Astrocyte (in vitro differentiated cells and primary cell): ENCODE results near the gene SAMD4B. TPM values are rescaled to one million over a fixed set of nuclear protein-coding genes. Genes with fewer than 3 reads are reported as not detected.
A peak's percentile ranks its signal among the peaks of the same experiment; 100 is the strongest.

Experiments
- DNase-seq: peaks from one replicate; pipeline ENCODE4 v3.0.0-alpha.2; 2010; ENCODE audit warnings: low read depth
- FAIRE-seq: peaks from 2 replicates; lab custom pipeline; 2011; peaks lifted over from hg19 to GRCh38; lab: Jason Lieb, UNC
- H2AFZ ChIP-seq: 2 replicates; pipeline ENCODE4 v1.6.0; 2012; ENCODE audit warnings: low read depth, low read length, inconsistent platforms
- H3K27ac ChIP-seq: 2 replicates; pipeline ENCODE4 v1.5.1; 2011; ENCODE audit warnings: low read depth, low read length, inconsistent platforms
- H3K27me3 ChIP-seq: 2 replicates; pipeline ENCODE4 v1.6.0; 2011; ENCODE audit warnings: low read length, inconsistent platforms; ENCODE audit not compliant: insufficient read depth
- H3K36me3 ChIP-seq: 2 replicates; pipeline ENCODE4 v1.5.1; 2011; ENCODE audit warnings: low read length, inconsistent platforms; ENCODE audit not compliant: insufficient read depth
- H3K4me1 ChIP-seq: 2 replicates; pipeline ENCODE4 v1.5.1; 2011; ENCODE audit warnings: low read length, inconsistent platforms; ENCODE audit not compliant: insufficient read depth
- H3K4me2 ChIP-seq: 2 replicates; pipeline ENCODE4 v1.6.0; 2012; ENCODE audit warnings: low read length, inconsistent platforms
- H3K4me3 ChIP-seq: 2 replicates; pipeline ENCODE4 v1.5.1; 2011; ENCODE audit warnings: low read depth, mild to moderate bottlenecking, low read length, inconsistent platforms; ENCODE audit not compliant: insufficient read depth
- H3K79me2 ChIP-seq: 2 replicates; pipeline ENCODE4 v1.6.0; 2012; ENCODE audit warnings: mild to moderate bottlenecking, low read length, inconsistent platforms; ENCODE audit not compliant: insufficient read depth
- H3K9ac ChIP-seq: 2 replicates; pipeline ENCODE4 v1.6.0; 2012; ENCODE audit warnings: mild to moderate bottlenecking, low read length, inconsistent platforms
- H3K9me3 ChIP-seq: 2 replicates; pipeline ENCODE4 v1.5.1; 2012; ENCODE audit warnings: low read depth, mild to moderate bottlenecking, low read length, inconsistent platforms; ENCODE audit not compliant: insufficient read depth
- H4K20me1 ChIP-seq: 2 replicates; pipeline ENCODE4 v1.6.0; 2012; ENCODE audit warnings: low read length, inconsistent platforms; ENCODE audit not compliant: insufficient read depth
- H3K27ac Mint-ChIP-seq: one replicate; pipeline ENCODE4 v1.8.0; 2021; ENCODE audit warnings: mild to moderate bottlenecking, mixed read lengths; ENCODE audit not compliant: unreplicated experiment
- H3K27me3 Mint-ChIP-seq: one replicate; pipeline ENCODE4 v1.8.0; 2021; ENCODE audit warnings: low read depth, mixed read lengths; ENCODE audit not compliant: unreplicated experiment
- H3K36me3 Mint-ChIP-seq: one replicate; pipeline ENCODE4 v1.8.0; 2021; ENCODE audit warnings: low read depth, mixed read lengths; ENCODE audit not compliant: unreplicated experiment
- H3K4me1 Mint-ChIP-seq: one replicate; pipeline ENCODE4 v1.8.0; 2021; ENCODE audit warnings: low read depth, mixed read lengths; ENCODE audit not compliant: unreplicated experiment
- H3K4me3 Mint-ChIP-seq: one replicate; pipeline ENCODE4 v1.8.0; 2021; ENCODE audit warnings: mild to moderate bottlenecking, moderate library complexity, mixed read lengths; ENCODE audit not compliant: unreplicated experiment
- H3K9me3 Mint-ChIP-seq: one replicate; pipeline ENCODE4 v1.8.0; 2021; ENCODE audit warnings: mild to moderate bottlenecking, mixed read lengths; ENCODE audit not compliant: unreplicated experiment
- EZH2 ChIP-seq: IDR thresholded peaks from 2 replicates; pipeline ENCODE4 v1.6.1; 2012; ENCODE audit warnings: mild to moderate bottlenecking, low read length, inconsistent platforms; ENCODE audit not compliant: insufficient read depth
- total RNA-seq: library from RNA; stranded (reverse); gene quantifications from 2 replicates; pipeline ENCODE4 v1.2.1, GENCODE V29; 2021
- TF ChIP-seq, protein P1 (sequence below): IDR thresholded peaks from 2 replicates; pipeline ENCODE4 v1.5.1; 2011; ENCODE audit warnings: low read depth, mild to moderate bottlenecking, inconsistent platforms, low read length, moderate library complexity; ENCODE audit not compliant: insufficient read depth

Gene SAMD4B
- total RNA-seq, 1 donor from 2014 or later: 98.6 TPM

DNA sequence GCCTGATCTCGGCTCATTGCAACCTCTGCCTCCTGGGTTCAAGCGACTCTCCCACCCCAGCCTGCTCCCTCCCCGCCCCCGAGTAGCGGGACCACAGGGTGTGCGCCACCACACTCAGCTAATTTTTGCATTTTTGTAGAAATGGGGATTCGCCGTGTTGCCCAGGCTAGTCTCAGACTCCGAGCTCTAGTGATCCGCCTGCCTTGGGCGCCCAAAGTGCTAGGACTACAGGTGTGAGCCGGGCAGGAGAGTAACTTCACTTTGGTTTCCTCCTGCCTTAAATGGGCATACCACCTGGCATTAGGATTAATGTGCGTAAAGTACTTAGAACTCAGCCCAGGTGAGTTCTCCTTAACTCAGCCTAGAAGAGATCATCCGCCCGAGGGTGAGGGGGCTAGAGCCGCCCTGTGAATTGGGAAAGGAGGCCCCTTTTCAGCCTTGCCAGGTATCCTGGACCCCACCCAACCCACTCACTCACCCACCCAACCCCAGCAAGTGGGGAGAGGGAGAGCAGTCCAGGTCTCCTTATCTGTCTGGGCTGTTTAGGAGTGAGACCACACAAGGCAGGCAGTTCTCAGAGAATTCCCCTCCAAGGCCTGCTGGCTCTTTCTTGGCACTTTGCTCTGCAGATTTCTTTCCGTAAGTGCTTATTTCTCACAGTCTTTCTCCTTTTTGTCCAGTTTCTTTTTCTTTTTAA lies 63.2 kb downstream of the SAMD4B start:
- no peak overlapping the region for H3K4me2 ChIP-seq
- no peaks in the 10 kb centered on the region for H3K9me3 Mint-ChIP-seq

DNA sequence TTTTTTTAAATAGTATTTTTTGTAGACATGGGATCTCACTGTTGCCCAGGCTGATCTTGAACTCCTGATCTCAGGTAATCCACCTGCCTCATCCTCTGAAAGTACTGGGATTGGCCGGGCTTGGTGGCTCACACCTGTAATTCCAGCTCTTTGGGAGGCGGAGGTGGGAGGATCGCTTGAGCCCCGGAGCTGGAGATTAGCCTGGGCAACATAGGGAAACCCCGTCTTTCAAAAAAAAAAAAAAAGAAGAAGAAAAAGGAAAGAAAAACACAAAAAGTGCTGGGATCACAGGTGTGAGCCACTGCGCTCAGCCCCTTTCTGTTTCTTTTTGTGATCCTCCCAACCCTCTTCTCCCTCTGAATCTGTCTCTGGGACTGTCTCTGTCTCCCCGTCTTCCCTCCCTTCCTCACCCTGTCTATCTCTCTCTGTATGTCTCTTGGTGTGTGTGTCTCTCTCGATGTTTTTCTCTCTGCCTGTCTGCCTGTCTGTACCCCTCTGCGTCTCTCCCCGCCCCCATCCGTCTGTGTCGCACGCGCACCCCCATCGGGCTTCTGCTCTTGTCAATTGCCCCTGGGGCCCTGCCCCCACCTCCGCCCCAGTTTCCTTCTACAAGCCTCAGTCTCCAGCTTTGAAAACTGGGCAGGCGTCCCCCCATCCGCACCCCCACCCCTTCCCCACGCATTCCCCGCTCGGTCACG lies 63.9 kb downstream of the SAMD4B start:
- Mint-ChIP-seq H3K36me3 (peaks cover 2% of the 10 kb centered on the region), H3K4me3 (peak overlapping the region; percentile 90), H3K9me3 (no peaks in the 10 kb centered on the region), H3K4me1 (peaks cover 31% of the 10 kb centered on the region), H3K27ac (peak overlapping the region; percentile 81), H3K27me3 (no peaks in the 10 kb centered on the region)
- Histone ChIP-seq H2AFZ (peak overlapping the region; percentile 43), H3K4me1 (peaks cover 63% of the 10 kb centered on the region), H3K79me2 (peaks cover 30% of the 10 kb centered on the region), H3K4me3 (peak overlapping the region; percentile 29), H3K9me3 (no peaks in the 10 kb centered on the region), H3K27me3 (no peaks in the 10 kb centered on the region), H3K27ac (peak overlapping the region; percentile 56), H3K9ac (peak overlapping the region; percentile 83), H3K4me2 (peak overlapping the region; percentile 96), H4K20me1 (peaks cover 22% of the 10 kb centered on the region), H3K36me3 (peaks cover 4% of the 10 kb centered on the region)
- DNase-seq (no peak), FAIRE-seq (no peak)
- TF ChIP-seq, protein P1, sequence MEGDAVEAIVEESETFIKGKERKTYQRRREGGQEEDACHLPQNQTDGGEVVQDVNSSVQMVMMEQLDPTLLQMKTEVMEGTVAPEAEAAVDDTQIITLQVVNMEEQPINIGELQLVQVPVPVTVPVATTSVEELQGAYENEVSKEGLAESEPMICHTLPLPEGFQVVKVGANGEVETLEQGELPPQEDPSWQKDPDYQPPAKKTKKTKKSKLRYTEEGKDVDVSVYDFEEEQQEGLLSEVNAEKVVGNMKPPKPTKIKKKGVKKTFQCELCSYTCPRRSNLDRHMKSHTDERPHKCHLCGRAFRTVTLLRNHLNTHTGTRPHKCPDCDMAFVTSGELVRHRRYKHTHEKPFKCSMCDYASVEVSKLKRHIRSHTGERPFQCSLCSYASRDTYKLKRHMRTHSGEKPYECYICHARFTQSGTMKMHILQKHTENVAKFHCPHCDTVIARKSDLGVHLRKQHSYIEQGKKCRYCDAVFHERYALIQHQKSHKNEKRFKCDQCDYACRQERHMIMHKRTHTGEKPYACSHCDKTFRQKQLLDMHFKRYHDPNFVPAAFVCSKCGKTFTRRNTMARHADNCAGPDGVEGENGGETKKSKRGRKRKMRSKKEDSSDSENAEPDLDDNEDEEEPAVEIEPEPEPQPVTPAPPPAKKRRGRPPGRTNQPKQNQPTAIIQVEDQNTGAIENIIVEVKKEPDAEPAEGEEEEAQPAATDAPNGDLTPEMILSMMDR: no peak
- TF ChIP-seq EZH2: no peak

More for the DNA sequence above, 63.2 kb downstream of the SAMD4B start:
- peaks cover 22% of the 10 kb centered on the region for H4K20me1 ChIP-seq
- no peaks in the 10 kb centered on the region for H3K27me3 ChIP-seq
- no peaks in the 10 kb centered on the region for H3K27me3 Mint-ChIP-seq
- no peak overlapping the region for H3K27ac ChIP-seq
- FAIRE-seq: no peak
- DNase-seq: no peak
- no peak overlapping the region for H3K9ac ChIP-seq
- TF ChIP-seq, protein P1: no peak
- no peak for TF ChIP-seq EZH2
- H3K9me3 ChIP-seq: no peaks in the 10 kb centered on the region
- no peak overlapping the region for H2AFZ ChIP-seq
- H3K79me2 ChIP-seq: peaks cover 30% of the 10 kb centered on the region
- H3K36me3 Mint-ChIP-seq: peaks cover 2% of the 10 kb centered on the region
- H3K4me3 ChIP-seq: no peak overlapping the region
- H3K4me1 ChIP-seq: peaks cover 59% of the 10 kb centered on the region
- peaks cover 27% of the 10 kb centered on the region for H3K4me1 Mint-ChIP-seq
- H3K4me3 Mint-ChIP-seq: peak overlapping the region; percentile 20
- H3K27ac Mint-ChIP-seq: no peak overlapping the region
- H3K36me3 ChIP-seq: peaks cover 4% of the 10 kb centered on the region
